HuH-7.5 (cell line): ENCODE measurements around the gene C9orf152.
A peak's percentile ranks its signal among the peaks of the same experiment; 100 is the strongest.
"Not testable (repeated sequence)": the region's sequence is repeated elsewhere in the genome, so short reads cannot be mapped to it uniquely, and the experiment has no call there.

ENCODE experiments used
- DNase-seq: peaks from one replicate; pipeline ENCODE4 v3.0.0; 2011; ENCODE audit warnings: low spot score

Gene C9orf152

DNA sequence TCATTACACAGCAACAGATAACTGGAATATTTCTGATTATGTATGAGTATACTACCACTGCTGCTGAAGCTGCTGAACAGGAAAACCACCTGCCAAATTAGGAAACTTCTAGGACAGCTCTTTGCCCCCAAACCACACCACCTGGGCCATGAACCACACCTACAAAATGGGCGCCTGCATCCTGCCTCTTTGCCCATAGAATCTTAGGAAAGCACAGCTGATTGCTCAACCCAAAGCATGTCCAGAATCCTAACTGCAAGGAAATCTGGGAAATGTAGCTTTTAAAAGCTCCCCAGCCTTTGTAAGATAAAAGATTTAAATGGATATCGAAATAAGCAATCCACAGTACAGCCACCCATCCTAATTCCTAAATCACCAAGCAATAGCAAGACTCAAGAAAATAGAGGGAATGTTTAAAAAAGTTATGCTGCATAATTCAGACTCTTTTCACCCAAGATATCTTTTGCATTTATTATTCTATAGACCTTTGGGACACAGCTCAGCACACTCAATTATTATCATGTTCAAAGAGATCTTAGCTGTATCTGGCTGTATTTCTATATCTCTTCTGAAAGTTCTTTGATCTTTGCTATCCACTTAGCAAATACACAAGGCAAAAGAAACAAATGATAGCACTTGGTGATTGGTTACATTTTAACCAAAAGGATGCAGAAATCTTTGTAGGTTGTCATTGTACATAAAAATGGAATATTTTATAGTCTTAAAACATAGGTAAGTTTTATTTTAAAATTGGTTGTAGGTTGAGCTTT lies 6.8 kb upstream of the C9orf152 start:
- no peak for DNase-seq

- no peak for DNase-seq
These were observed 6.1 kb upstream of the C9orf152 start for GRCh38 chr9:110214090-110214489.

DNA sequence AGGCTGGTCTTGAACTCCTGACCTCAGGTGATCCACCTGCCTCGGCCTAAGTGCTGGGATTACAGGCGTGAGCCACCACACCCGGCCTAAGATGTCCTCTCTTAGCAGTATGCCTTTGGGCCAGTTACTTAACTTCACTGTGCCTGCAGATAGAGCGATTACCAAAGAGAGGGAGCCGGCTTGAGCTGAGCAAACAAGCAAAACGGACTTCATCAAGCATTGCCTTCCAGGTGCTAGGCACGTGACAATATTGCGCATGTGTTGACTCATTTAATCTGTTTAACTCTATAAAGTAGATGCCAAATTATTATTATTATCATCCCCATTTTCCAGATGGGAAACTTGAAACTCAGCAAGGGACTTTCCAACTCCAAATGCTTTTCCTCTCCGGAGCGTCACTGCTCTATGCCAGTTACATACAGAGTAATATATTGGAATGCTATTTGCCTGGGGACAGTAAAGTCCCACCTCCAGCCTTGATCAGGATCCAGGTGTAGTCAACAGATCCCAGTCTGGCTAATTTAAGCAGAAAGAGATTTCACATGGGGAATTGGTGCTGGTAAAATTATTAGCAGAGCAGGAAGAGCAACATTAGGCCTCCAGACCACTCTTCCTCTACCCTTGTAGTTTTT lies 5.6 kb upstream of the C9orf152 start:
- DNase-seq = no peak

GRCh38 chr9:110207071-110207641 lies 803 bp downstream of the C9orf152 start:
- no peak for DNase-seq

GRCh38 chr9:110206389-110206788 lies 1.6 kb downstream of the C9orf152 start:
- DNase-seq = no peak

DNA sequence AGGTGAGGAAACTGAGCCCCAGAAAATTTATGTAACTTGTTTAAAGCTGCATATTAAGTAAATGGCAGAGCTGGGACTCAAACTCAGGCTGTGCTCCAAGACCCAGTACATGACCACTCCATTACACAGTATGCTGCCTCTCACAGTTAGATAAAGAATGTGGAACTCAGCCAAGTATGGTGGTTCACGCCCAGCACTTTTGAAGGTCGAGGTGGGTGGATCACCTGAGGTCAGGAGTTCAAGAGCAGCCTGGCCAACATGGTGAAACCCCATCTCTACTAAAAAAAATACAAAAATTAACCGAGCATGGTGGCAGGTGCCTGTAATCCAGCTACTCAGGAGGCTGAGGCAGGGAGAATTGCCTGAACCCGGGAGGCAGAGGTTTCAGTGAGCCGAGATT lies 2.3 kb downstream of the C9orf152 start:
- not testable (repeated sequence) for DNase-seq

DNA sequence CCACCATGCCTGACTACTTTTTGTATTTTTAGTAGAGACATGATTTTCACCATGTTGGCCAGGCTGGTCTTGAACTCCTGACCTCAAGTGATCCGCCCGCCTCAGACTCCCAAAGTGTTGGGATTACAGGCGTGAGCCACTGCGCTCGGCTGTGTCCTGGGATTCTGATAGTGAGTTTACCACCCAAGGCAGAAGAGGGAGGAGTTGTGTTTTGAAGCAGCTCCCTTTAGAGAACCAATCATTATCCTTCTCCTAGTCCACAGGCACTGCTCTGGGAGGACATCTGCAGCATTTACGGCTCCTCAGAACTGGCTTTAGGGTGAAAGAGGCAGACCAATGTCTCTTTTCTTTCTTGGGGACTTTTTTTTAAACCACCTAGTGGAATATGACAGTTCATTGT lies 5.7 kb downstream of the C9orf152 start:
- no peak for DNase-seq

DNA sequence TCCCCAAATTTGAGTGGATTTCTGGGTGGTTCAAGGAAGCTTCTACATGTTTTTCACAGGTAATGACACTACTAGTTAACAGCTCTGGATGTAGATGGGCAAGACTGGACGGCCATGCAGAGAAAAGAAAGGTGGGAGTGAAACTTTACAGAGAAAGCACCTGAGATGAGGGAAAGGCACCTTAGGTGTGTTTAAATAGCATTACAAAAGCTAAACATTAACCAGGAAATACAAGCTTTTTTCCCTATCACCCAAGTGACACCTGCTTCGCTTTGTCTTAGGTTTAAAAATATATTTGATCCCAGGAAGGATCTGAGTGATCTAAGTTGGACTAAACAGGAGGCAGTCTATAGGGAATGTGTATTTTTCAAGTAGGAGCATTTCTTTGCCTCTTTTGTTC lies 8.3 kb downstream of the C9orf152 start:
- no peak for DNase-seq

GRCh38 chr9:110198357-110198756 lies 9.6 kb downstream of the C9orf152 start:
- no peak for DNase-seq

GRCh38 chr9:110197330-110198187 lies 10.4 kb downstream of the C9orf152 start:
- no peak for DNase-seq

GRCh38 chr9:110196084-110196499 lies 11.9 kb downstream of the C9orf152 start:
- not testable (repeated sequence) for DNase-seq

- no peak for DNase-seq
These were observed 15.3 kb downstream of the C9orf152 start for GRCh38 chr9:110192531-110193261.

GRCh38 chr9:110191615-110192014 lies 16.3 kb downstream of the C9orf152 start:
- DNase-seq = no peak

DNA sequence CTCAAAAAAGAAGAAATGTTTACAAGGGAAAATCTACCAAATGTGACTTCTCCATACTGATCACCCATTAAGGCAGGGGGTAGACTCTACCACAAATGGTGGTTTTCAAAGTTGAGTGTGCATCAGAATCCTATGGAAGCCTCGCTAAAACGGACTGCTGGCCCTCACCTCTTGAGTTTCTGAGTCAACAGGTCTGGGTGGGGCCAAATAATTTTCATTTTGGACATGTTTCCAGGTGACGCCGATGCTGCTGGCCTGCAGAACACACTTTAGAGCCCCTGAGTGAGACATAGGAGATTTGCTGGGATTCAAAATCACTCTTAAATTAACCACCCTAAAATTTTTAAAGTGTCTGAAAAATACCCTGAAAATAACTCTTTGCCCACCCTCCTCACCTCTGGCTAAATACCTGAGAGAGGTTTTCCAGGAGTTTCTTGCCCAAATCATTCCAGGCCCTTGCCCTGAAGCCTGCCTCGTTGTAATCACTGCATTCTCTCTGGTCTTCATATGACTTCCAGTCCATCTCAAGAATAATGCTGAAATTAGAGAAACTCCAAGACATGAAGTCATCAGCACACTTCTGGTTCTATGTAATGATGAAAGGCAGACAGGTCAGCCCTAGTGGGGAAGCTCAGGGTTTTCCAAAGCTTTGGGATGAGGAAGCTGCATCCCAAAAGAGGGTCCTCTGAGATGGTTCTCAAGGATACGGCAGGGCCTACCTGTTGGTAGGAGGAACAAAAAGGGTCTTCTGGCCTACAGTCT lies 18.2 kb downstream of the C9orf152 start:
- no peak for DNase-seq

- no peak for DNase-seq
These were observed 19.0 kb downstream of the C9orf152 start for GRCh38 chr9:110188991-110189390.

GRCh38 chr9:110188101-110188500 lies 19.9 kb downstream of the C9orf152 start:
- DNase-seq = no peak

- no peak for DNase-seq
These were observed 20.8 kb downstream of the C9orf152 start for GRCh38 chr9:110187126-110187525.

DNA sequence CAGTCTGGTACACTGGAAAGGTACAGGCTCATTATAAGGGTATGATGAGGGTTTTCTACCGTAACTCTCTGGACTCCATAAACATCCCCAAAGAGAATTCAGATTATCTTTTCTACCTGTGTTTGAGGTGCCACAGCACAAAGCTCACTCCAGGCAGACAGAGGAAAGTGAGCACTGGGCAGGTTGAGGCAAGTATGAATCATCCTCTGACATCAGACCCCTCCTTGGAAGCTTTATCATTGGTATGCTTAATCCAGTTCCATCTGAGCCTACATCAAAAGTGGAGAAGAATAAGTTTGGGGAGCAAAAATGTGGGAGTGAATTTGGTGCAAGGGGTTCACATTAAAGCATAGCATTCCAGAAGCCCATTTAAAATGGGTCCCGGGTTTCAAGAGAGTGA lies 21.7 kb downstream of the C9orf152 start:
- DNase-seq = no peak

DNA sequence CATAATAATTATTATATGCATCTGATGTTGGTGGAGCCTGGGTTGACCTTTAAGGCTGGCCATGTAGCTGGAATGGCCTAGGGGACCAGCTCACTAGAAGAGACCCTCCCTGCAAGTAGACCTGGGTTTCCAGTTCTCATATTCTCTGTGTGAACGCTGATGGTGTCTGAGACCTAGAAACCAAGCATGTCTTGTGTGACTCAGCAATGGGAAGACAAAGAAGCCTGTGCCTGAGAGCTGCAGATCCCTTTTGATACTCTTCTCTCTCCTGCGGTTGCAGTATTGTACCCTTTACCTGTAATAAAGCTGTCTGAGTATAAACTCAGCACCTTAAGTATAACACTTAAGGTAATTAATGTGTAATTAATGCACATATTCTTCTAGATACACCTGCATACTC lies 22.2 kb downstream of the C9orf152 start:
- no peak for DNase-seq

DNA sequence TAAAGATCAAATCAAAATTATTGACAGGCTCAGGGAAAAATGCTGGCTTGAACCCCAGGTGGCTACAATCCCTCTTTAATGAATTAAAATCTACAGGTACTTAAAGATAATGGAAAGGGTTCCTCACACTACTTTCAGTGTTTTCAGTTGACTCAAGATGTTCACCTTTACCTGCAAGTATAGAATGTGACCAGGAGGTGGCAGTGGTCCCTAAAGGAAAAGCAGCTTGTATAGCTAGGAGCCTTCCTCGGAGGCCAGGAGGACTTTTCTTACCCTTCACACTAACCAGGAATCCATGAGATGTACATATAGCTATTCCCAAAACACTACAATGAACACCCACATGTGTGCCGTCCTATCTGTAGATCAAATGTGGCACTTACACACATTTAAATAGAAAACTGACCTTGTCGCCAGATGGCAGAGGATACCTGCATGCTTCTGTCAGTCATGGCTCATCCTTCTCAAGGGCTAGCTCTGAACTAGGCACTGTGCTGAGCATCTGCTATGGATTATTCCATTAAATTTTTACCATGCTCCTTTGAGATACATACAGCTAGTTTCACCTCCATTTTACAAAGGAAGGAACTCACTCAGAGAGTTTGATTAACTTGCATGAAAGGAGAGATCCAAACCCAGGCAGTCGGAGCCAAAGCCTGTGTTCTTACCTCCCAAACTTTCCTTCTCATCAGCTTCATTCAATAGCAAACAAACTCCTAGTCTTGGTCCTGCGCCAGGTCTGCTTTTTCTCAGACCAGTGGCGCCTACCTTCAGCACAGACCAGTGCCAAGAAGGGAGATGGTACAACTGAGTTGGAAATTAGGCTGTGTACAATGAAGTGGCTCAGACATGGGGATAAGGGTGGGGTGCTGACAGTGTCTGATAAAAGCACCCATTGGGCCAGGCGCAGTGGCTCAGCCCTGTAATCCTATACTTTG lies 24.5 kb downstream of the C9orf152 start:
- DNase-seq = peak; percentile 53
